ENCODE data around the gene LRRC75A. TPM values are rescaled to one million over a fixed set of nuclear protein-coding genes. Genes with fewer than 3 reads are reported as not detected.

LRRC75A gene
- total RNA-seq, 1 donor from 2014 or later: 2.5 TPM

DNA sequence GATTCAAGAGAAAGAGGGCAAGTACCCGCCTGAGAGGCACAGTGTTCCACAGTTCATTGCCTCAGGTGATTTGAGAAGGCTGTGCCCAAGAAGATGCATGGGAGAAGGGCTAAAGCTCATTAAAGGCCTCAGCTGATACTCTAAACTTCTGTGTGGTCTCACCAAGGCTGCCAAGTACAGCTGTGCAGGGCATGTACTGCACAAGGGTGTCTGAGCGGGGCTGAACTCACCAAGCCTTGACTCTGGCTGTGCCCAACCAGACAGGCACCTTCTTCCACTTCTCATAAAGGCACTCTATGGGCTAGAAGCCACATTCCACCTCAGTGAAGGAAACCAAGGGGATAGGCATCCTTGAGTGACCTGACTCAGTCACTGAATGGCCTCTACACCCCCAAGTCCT lies 12.7 kb downstream of the LRRC75A start:
- H3K9me3 ChIP-seq: no peaks in the 10 kb centered on the region
- H3K27me3 ChIP-seq: no peaks in the 10 kb centered on the region
- DNase-seq (no peak), ATAC-seq (no peak)
- intact Hi-C loops (cut with DNase I): no loop called here
- no peaks in the 10 kb centered on the region for H3K36me3 ChIP-seq
- TF ChIP-seq, protein P1, sequence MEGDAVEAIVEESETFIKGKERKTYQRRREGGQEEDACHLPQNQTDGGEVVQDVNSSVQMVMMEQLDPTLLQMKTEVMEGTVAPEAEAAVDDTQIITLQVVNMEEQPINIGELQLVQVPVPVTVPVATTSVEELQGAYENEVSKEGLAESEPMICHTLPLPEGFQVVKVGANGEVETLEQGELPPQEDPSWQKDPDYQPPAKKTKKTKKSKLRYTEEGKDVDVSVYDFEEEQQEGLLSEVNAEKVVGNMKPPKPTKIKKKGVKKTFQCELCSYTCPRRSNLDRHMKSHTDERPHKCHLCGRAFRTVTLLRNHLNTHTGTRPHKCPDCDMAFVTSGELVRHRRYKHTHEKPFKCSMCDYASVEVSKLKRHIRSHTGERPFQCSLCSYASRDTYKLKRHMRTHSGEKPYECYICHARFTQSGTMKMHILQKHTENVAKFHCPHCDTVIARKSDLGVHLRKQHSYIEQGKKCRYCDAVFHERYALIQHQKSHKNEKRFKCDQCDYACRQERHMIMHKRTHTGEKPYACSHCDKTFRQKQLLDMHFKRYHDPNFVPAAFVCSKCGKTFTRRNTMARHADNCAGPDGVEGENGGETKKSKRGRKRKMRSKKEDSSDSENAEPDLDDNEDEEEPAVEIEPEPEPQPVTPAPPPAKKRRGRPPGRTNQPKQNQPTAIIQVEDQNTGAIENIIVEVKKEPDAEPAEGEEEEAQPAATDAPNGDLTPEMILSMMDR (IDR thresholded peaks at IDR 0.05): no peak
- no peak overlapping the region for H3K27ac ChIP-seq
- H3K4me1 ChIP-seq: no peaks in the 10 kb centered on the region
- H3K4me3 ChIP-seq: no peak overlapping the region

DNA sequence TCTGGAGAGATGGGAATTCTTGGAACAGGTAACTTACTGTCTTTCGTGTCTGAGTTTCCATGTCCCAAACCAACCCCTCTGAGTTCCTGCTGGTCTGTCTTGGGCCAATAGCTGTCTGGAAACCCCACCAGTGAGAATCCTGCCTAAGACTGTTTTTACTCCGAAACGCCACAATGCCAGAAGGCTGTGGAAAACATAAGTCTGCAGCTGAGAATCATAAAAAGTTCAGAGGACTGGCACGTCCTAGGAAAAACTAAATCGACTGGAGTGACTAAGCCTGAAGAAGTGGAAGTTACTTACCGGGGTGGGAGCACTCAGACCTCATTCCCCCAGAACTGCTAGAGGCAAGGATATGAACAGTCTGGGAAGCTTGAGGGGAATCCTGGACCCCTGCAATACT lies 13.3 kb downstream of the LRRC75A start:
- ATAC-seq (no peak), DNase-seq (no peak)
- Histone ChIP-seq H3K27ac (no peak overlapping the region), H3K36me3 (no peaks in the 10 kb centered on the region), H3K4me3 (no peak overlapping the region), H3K9me3 (no peaks in the 10 kb centered on the region), H3K4me1 (no peaks in the 10 kb centered on the region), H3K27me3 (no peaks in the 10 kb centered on the region)
- intact Hi-C loops (cut with DNase I): no loop called here
- TF ChIP-seq, protein P1 (IDR thresholded peaks at IDR 0.05): no peak

DNA sequence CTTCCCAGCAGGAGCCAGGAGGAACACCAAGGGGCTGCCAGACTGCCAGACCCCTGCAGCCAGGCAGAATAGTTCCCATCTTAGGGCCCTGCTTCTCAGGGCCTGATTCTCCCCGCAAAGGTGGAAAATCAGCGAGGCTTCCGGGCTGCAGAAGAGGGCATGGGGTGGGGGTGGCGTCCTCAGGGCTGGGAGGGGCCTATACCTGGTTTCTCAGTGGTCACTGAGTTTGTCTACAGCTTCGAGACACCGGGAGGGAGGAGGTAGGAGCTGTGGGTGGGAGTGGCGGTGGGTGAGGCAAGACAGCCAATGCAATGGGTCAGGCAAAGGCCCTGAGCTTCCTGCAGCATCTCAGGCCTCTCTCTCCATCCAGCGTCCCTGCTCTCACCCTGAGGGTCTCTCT lies 14.3 kb downstream of the LRRC75A start:
- TF ChIP-seq, protein P1 (IDR thresholded peaks at IDR 0.05): no peak
- Histone ChIP-seq H3K27me3 (no peaks in the 10 kb centered on the region), H3K4me1 (no peaks in the 10 kb centered on the region), H3K4me3 (no peak overlapping the region), H3K27ac (peak overlapping the region; percentile 8), H3K9me3 (no peaks in the 10 kb centered on the region), H3K36me3 (no peaks in the 10 kb centered on the region)
- intact Hi-C loops (cut with DNase I): no loop called here
- DNase-seq (no peak), ATAC-seq (no peak)

DNA sequence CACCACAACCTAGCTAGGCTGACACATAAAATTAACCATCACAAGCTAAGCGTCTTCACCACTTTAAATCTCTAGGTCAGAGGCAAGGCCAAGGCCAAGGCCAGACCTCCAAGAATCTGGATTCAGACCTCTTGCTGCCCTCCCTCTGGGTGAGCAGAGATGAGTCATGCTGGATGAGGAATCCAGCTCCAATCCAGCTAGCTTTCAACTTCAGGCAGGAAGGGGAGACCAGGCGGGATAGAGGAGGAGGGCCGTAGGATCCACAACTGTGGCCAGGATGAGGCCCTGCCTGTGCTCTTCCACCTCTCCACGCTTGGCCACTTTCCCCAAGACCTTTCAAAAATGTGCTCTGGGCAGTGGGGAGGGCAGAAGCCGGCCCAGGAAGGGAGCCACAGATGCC lies 14.7 kb downstream of the LRRC75A start:
- no peak for DNase-seq
- TF ChIP-seq, protein P1 (IDR thresholded peaks at IDR 0.05): no peak
- peak; percentile 40 for ATAC-seq
- Histone ChIP-seq H3K27ac (peak overlapping the region; percentile 8), H3K36me3 (no peaks in the 10 kb centered on the region), H3K4me1 (no peaks in the 10 kb centered on the region), H3K4me3 (no peak overlapping the region), H3K27me3 (no peaks in the 10 kb centered on the region), H3K9me3 (no peaks in the 10 kb centered on the region)
- intact Hi-C loops (cut with DNase I): no loop called here

DNA sequence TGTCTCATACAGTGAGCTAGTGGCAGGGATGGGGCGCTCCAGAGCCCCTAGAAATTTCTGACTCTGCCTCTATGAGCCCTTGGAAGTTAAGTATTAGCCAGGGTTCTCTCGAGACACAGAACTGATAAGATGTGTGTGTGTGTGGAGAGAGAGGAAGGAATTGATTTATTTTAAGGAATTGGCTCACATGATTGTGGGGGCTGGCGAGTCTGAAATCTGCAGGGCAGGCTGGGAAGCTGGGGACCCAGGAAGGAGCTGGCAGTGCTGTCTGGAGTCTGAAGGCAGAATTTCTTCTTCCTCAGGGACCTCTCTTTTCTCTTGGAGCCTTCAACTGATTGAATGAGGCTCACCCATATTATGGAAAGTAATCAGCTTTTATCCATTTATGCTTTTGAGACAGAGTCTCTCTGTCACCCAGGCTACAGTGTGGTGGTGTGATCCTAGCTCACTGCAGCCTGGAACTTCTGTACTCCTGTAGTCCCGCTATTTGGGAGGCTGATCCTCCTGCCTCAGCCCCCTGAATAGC lies 16.8 kb downstream of the LRRC75A start:
- ATAC-seq: no peak
- intact Hi-C loops (cut with DNase I): no loop called here

More for the DNA sequence above, 16.8 kb downstream of the LRRC75A start:
- no peak overlapping the region for H3K27ac ChIP-seq
- no peak for DNase-seq
- no peaks in the 10 kb centered on the region for H3K4me1 ChIP-seq
- H3K36me3 ChIP-seq: no peaks in the 10 kb centered on the region
- H3K27me3 ChIP-seq: no peaks in the 10 kb centered on the region
- TF ChIP-seq, protein P1 (IDR thresholded peaks at IDR 0.05): no peak
- H3K9me3 ChIP-seq: no peaks in the 10 kb centered on the region
- no peak overlapping the region for H3K4me3 ChIP-seq

Measured in upper lobe of right lung (tissue), 1 donor.